Choroid plexus epithelial cell (primary cell): Measurements from ENCODE around the gene ITGB7.

Source experiments
- DNase-seq: peaks from one replicate; pipeline ENCODE4 v3.0.0-alpha.2; 2010; ENCODE audit warnings: low read depth
- H3K4me3 ChIP-seq: 2 replicates; pipeline ENCODE4 v1.5.1; 2011; ENCODE audit warnings: low read depth, mild to moderate bottlenecking, control low read depth, low read length, moderate library complexity
- TF ChIP-seq, protein P1 (sequence below): conservative IDR thresholded peaks from 2 replicates; pipeline ENCODE4 v1.5.1; 2011; ENCODE audit warnings: low read depth, mild to moderate bottlenecking, control low read depth, inconsistent platforms, low read length, moderate library complexity

Gene ITGB7

GRCh38 chr12:53224897-53225634, 18.0 kb upstream of the ITGB7 start:
- no peak for DNase-seq
- H3K4me3 ChIP-seq, result no peak overlapping the region
- TF ChIP-seq, protein P1, sequence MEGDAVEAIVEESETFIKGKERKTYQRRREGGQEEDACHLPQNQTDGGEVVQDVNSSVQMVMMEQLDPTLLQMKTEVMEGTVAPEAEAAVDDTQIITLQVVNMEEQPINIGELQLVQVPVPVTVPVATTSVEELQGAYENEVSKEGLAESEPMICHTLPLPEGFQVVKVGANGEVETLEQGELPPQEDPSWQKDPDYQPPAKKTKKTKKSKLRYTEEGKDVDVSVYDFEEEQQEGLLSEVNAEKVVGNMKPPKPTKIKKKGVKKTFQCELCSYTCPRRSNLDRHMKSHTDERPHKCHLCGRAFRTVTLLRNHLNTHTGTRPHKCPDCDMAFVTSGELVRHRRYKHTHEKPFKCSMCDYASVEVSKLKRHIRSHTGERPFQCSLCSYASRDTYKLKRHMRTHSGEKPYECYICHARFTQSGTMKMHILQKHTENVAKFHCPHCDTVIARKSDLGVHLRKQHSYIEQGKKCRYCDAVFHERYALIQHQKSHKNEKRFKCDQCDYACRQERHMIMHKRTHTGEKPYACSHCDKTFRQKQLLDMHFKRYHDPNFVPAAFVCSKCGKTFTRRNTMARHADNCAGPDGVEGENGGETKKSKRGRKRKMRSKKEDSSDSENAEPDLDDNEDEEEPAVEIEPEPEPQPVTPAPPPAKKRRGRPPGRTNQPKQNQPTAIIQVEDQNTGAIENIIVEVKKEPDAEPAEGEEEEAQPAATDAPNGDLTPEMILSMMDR, result no peak

GRCh38 chr12:53224061-53224896, 17.2 kb upstream of the ITGB7 start:
- no peak overlapping the region for H3K4me3 ChIP-seq
- no peak for DNase-seq
- TF ChIP-seq, protein P1, result peak; percentile 40

DNA sequence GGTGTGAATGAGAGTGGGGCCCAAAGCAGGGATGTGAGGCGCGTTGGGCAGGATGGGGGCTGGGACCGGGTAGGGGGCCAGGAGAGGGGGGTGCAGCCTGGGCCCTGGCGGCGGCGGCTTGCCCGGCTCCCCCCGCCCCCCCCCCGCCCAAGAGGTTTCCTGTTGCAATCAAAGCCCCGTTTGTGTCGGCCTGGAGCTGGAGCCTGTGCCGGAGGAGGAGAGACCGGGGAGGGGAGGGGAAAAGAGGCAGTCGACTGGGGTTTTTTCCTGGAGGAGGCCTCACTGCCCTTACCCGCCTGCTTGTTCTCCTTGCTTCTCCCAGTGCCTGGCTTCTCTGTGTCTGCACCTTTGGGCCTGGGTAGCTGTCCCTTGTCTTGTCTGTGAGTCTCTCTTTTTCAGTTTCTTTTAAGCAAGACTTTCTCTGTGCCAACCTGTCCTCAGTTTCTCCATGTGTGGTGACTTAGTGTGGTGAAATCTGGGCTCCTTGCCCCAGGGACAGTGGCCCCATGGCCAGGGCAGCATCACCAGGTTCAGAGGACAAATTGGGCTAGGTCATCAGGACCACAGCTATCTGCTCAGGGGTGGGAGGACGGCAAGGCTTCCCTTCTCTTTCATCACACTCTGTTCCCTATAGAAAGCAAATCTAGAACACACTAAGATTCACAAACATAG, 16.5 kb upstream of the ITGB7 start:
- H3K4me3 ChIP-seq, result no peak overlapping the region
- DNase-seq, result peak; percentile 45
- TF ChIP-seq, protein P1, result no peak

GRCh38 chr12:53222806-53223261, 15.8 kb upstream of the ITGB7 start:
- H3K4me3 ChIP-seq, result no peak overlapping the region
- TF ChIP-seq, protein P1, result no peak
- no peak for DNase-seq

GRCh38 chr12:53222170-53222721, 15.2 kb upstream of the ITGB7 start:
- TF ChIP-seq, protein P1, result no peak
- H3K4me3 ChIP-seq, result peak overlapping the region; percentile 42
- DNase-seq, result no peak

DNA sequence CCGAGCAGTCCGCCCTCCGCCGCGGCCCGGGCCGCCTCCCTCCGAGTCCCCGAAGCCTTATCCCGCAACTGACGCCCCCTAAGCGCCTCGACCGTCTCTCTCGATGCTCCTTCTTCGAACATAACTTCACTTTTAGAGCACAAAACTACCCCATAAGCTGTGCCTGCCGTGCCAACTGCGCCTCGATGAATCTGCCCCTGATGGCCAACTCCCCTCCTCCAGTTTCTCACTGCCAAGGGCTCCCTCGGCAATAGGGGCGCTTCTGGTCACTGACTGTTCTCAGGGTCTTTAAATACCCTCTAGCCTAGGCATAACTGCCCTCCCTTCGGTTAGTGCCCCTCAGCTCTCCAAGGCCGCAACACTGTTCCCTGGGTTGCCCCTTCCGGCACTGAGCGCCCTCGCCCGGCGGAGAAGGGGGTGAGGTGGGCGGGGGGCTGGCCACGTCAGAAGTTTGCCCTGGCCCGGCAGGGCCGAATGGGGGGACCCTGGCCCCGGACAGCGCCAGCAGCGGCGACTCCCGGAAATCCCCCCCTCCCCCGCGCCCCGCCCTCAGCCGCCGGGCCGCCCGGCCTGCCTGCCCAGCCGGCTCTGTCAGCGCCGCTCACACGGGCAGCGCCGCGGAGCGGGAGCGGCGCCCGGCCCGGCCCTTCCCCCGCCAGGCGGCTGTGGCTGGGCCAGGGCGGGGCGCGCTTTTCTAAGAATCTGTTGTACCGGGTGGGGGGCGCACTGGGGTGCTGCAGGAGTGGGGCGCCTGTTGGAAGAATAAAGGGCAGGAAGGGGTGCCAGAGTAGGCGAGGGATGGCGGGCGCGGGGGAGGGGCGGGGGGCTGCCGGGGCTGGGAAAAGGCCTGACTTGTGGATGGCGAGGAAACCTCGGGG, 14.4 kb upstream of the ITGB7 start:
- TF ChIP-seq, protein P1, result peak; percentile 7
- peak; percentile 58 for DNase-seq
- peak overlapping the region; percentile 81 for H3K4me3 ChIP-seq
